Effector CD4-positive, alpha-beta T cell (primary cell): ENCODE results near the gene CP.
"Not testable (repeated sequence)": the region's sequence is repeated elsewhere in the genome, so short reads cannot be mapped to it uniquely, and the experiment has no call there.

ENCODE experiments used
- DNase-seq: peaks from one replicate; pipeline ENCODE4 v3.0.0-alpha.2; 2020

CP gene

GRCh38 chr3:149226776-149227175 lies 5.1 kb upstream of the CP start:
- DNase-seq: no peak

- DNase-seq: no peak
These were observed 3.3 kb upstream of the CP start for GRCh38 chr3:149224736-149225594.

GRCh38 chr3:149223461-149223820 lies 1.8 kb upstream of the CP start:
- no peak for DNase-seq

- not testable (repeated sequence) for DNase-seq
These were observed 2.1 kb downstream of the CP start for GRCh38 chr3:149219380-149220121.

GRCh38 chr3:149217347-149217746 lies 4.3 kb downstream of the CP start:
- no peak for DNase-seq

GRCh38 chr3:149216193-149216869 lies 5.3 kb downstream of the CP start:
- no peak for DNase-seq

- DNase-seq: no peak
These were observed 6.1 kb downstream of the CP start for GRCh38 chr3:149215515-149215914.

- DNase-seq: no peak
These were observed 6.9 kb downstream of the CP start for GRCh38 chr3:149214702-149215101.

GRCh38 chr3:149212386-149212785 lies 9.2 kb downstream of the CP start:
- no peak for DNase-seq

- DNase-seq: no peak
These were observed 12.2 kb downstream of the CP start for GRCh38 chr3:149209431-149209830.

GRCh38 chr3:149207475-149207874 lies 14.2 kb downstream of the CP start:
- no peak for DNase-seq

- DNase-seq: no peak
These were observed 17.1 kb downstream of the CP start for GRCh38 chr3:149204390-149204991.

- no peak for DNase-seq
These were observed 17.9 kb downstream of the CP start for GRCh38 chr3:149203758-149204157.

GRCh38 chr3:149199474-149199873 lies 22.2 kb downstream of the CP start:
- DNase-seq: no peak

- DNase-seq: no peak
These were observed 23.0 kb downstream of the CP start for GRCh38 chr3:149198611-149199010.

- DNase-seq: no peak
These were observed 24.0 kb downstream of the CP start for GRCh38 chr3:149197669-149198068.

- DNase-seq: not testable (repeated sequence)
These were observed 24.6 kb downstream of the CP start for GRCh38 chr3:149196805-149197592.

GRCh38 chr3:149195221-149195620 lies 26.4 kb downstream of the CP start:
- no peak for DNase-seq

- no peak for DNase-seq
These were observed 33.1 kb downstream of the CP start for GRCh38 chr3:149188494-149188893.

GRCh38 chr3:149186721-149187120 lies 34.9 kb downstream of the CP start:
- no peak for DNase-seq

GRCh38 chr3:149186219-149186618 lies 35.4 kb downstream of the CP start:
- no peak for DNase-seq

GRCh38 chr3:149181182-149181581 lies 40.4 kb downstream of the CP start:
- no peak for DNase-seq
